Measurements from ENCODE around the gene CLDN1. TPM values are rescaled to one million over a fixed set of nuclear protein-coding genes. Genes with fewer than 3 reads are reported as not detected.
"Not testable (repeated sequence)": the region's sequence is repeated elsewhere in the genome, so short reads cannot be mapped to it uniquely, and the experiment has no call there.

CLDN1 gene
- total and polyA plus RNA-seq, 5 donors, result 1.2 to 2.0 (median 1.3) TPM

GRCh38 chr3:190291994-190292584, 30.2 kb downstream of the CLDN1 start:
- 75% methylated on average over 3 of the region's 3 CpGs for WGBS
- no peak for ATAC-seq
- intact Hi-C loops (cut with DNase I), result no loop called here
- no peak for DNase-seq
- Histone ChIP-seq H3K9me3 (ENCODE audit: control insufficient read depth, low read length) (peaks cover 2% of the 10 kb centered on the region), H3K4me3 (ENCODE audit: low read length) (no peak overlapping the region), H3K4me1 (ENCODE audit: control insufficient read depth, insufficient read depth, low read length) (no peaks in the 10 kb centered on the region), H3K27me3 (ENCODE audit: control insufficient read depth, insufficient read depth) (no peaks in the 10 kb centered on the region), H3K27ac (ENCODE audit: low read length) (no peak overlapping the region)

- Histone ChIP-seq H3K4me3 (ENCODE audit: low read length) (no peak overlapping the region), H3K27ac (ENCODE audit: low read length) (no peak overlapping the region), H3K9me3 (ENCODE audit: control insufficient read depth, low read length) (peaks cover 2% of the 10 kb centered on the region), H3K4me1 (ENCODE audit: control insufficient read depth, insufficient read depth, low read length) (no peaks in the 10 kb centered on the region), H3K27me3 (ENCODE audit: control insufficient read depth, insufficient read depth) (no peaks in the 10 kb centered on the region)
- 64% methylated on average over 2 of the region's 2 CpGs for WGBS
- DNase-seq (no peak), ATAC-seq (no peak)
- intact Hi-C loops (cut with DNase I), result no loop called here
Measured at GRCh38 chr3:190289989-190290388, 32.3 kb downstream of the CLDN1 start.

- no peak for ATAC-seq
Measured at GRCh38 chr3:190288836-190289235, 33.4 kb downstream of the CLDN1 start.

GRCh38 chr3:190286014-190286413, 36.2 kb downstream of the CLDN1 start:
- no peak for DNase-seq
- ATAC-seq, result no peak
- Histone ChIP-seq H3K4me3 (ENCODE audit: low read length) (no peak overlapping the region), H3K27me3 (ENCODE audit: control insufficient read depth, insufficient read depth) (no peaks in the 10 kb centered on the region), H3K4me1 (ENCODE audit: control insufficient read depth, insufficient read depth, low read length) (no peaks in the 10 kb centered on the region), H3K9me3 (ENCODE audit: control insufficient read depth, low read length) (no peaks in the 10 kb centered on the region), H3K27ac (ENCODE audit: low read length) (no peak overlapping the region)
- WGBS, result 77% methylated on average over 1 of the region's 1 CpG
- intact Hi-C loops (cut with DNase I), result no loop called here

More at GRCh38 chr3:190288836-190289235, 33.4 kb downstream of the CLDN1 start:
- H3K4me1 ChIP-seq (ENCODE audit: control insufficient read depth, insufficient read depth, low read length), result no peaks in the 10 kb centered on the region
- H3K9me3 ChIP-seq (ENCODE audit: control insufficient read depth, low read length), result peaks cover 2% of the 10 kb centered on the region
- H3K4me3 ChIP-seq (ENCODE audit: low read length), result no peak overlapping the region
- 87% methylated on average over 2 of the region's 2 CpGs for WGBS
- no peak overlapping the region for H3K27ac ChIP-seq (ENCODE audit: low read length)
- intact Hi-C loops (cut with DNase I), result no loop called here
- no peak for DNase-seq
- no peaks in the 10 kb centered on the region for H3K27me3 ChIP-seq (ENCODE audit: control insufficient read depth, insufficient read depth)

- H3K27ac ChIP-seq (ENCODE audit: low read length), result no peak overlapping the region
- 45% methylated on average over 4 of the region's 4 CpGs for WGBS
- no peaks in the 10 kb centered on the region for H3K9me3 ChIP-seq (ENCODE audit: control insufficient read depth, low read length)
- intact Hi-C loops (cut with DNase I), result no loop called here
- ATAC-seq (peak; percentile 70 to 78), DNase-seq (no peak)
- no peaks in the 10 kb centered on the region for H3K4me1 ChIP-seq (ENCODE audit: control insufficient read depth, insufficient read depth, low read length)
- no peaks in the 10 kb centered on the region for H3K27me3 ChIP-seq (ENCODE audit: control insufficient read depth, insufficient read depth)
- H3K4me3 ChIP-seq (ENCODE audit: low read length), result no peak overlapping the region
Measured at GRCh38 chr3:190281308-190282051, 40.8 kb downstream of the CLDN1 start.

- Histone ChIP-seq H3K9me3 (ENCODE audit: control insufficient read depth, low read length) (no peaks in the 10 kb centered on the region), H3K27ac (ENCODE audit: low read length) (no peak overlapping the region), H3K4me3 (ENCODE audit: low read length) (no peak overlapping the region), H3K27me3 (ENCODE audit: control insufficient read depth, insufficient read depth) (no peaks in the 10 kb centered on the region), H3K4me1 (ENCODE audit: control insufficient read depth, insufficient read depth, low read length) (no peaks in the 10 kb centered on the region)
- DNase-seq (no peak), ATAC-seq (peak in 1 of 2 donors; percentile 65)
- intact Hi-C loops (cut with DNase I), result no loop called here
Measured at GRCh38 chr3:190279690-190280089, 42.6 kb downstream of the CLDN1 start.

GRCh38 chr3:190272747-190273146, 49.5 kb downstream of the CLDN1 start:
- intact Hi-C loops (cut with DNase I), result no loop called here
- 54% methylated on average over 2 of the region's 2 CpGs for WGBS
- no peak overlapping the region for H3K27ac ChIP-seq (ENCODE audit: low read length)

GRCh38 chr3:190269101-190269500, 53.1 kb downstream of the CLDN1 start:
- intact Hi-C loops (cut with DNase I), result no loop called here

More at GRCh38 chr3:190272747-190273146, 49.5 kb downstream of the CLDN1 start:
- ATAC-seq (no peak), DNase-seq (no peak)
- no peaks in the 10 kb centered on the region for H3K9me3 ChIP-seq (ENCODE audit: control insufficient read depth, low read length)
- H3K27me3 ChIP-seq (ENCODE audit: control insufficient read depth, insufficient read depth), result no peaks in the 10 kb centered on the region
- H3K4me3 ChIP-seq (ENCODE audit: low read length), result no peak overlapping the region
- H3K4me1 ChIP-seq (ENCODE audit: control insufficient read depth, insufficient read depth, low read length), result no peaks in the 10 kb centered on the region

GRCh38 chr3:190267464-190267863, 54.8 kb downstream of the CLDN1 start:
- H3K9me3 ChIP-seq (ENCODE audit: control insufficient read depth, low read length); H3K4me3 ChIP-seq (ENCODE audit: low read length); H3K27me3 ChIP-seq (ENCODE audit: control insufficient read depth, insufficient read depth); H3K4me1 ChIP-seq (ENCODE audit: control insufficient read depth, insufficient read depth, low read length); ATAC-seq; intact Hi-C loops (cut with DNase I); DNase-seq; H3K27ac ChIP-seq (ENCODE audit: low read length): not testable (repeated sequence)
- 92% methylated on average over 7 of the region's 7 CpGs for WGBS

More at GRCh38 chr3:190269101-190269500, 53.1 kb downstream of the CLDN1 start:
- WGBS, result 23% methylated on average over 2 of the region's 2 CpGs
- no peak for DNase-seq
- H3K27me3 ChIP-seq (ENCODE audit: control insufficient read depth, insufficient read depth), result no peaks in the 10 kb centered on the region
- H3K4me1 ChIP-seq (ENCODE audit: control insufficient read depth, insufficient read depth, low read length), result peaks cover 4% of the 10 kb centered on the region
- H3K27ac ChIP-seq (ENCODE audit: low read length), result no peak overlapping the region
- H3K9me3 ChIP-seq (ENCODE audit: control insufficient read depth, low read length), result no peaks in the 10 kb centered on the region
- no peak overlapping the region for H3K4me3 ChIP-seq (ENCODE audit: low read length)
- no peak for ATAC-seq

GRCh38 chr3:190266913-190267290, 55.3 kb downstream of the CLDN1 start:
- DNase-seq (no peak), ATAC-seq (no peak)
- H3K9me3 ChIP-seq (ENCODE audit: control insufficient read depth, low read length), result no peaks in the 10 kb centered on the region
- H3K27me3 ChIP-seq (ENCODE audit: control insufficient read depth, insufficient read depth), result no peaks in the 10 kb centered on the region
- peaks cover 4% of the 10 kb centered on the region for H3K4me1 ChIP-seq (ENCODE audit: control insufficient read depth, insufficient read depth, low read length)
- WGBS, result 63% methylated on average over 1 of the region's 1 CpG
- H3K4me3 ChIP-seq (ENCODE audit: low read length), result no peak overlapping the region
- no peak overlapping the region for H3K27ac ChIP-seq (ENCODE audit: low read length)
- intact Hi-C loops (cut with DNase I), result no loop called here

GRCh38 chr3:190266265-190266912, 55.9 kb downstream of the CLDN1 start:
- H3K27ac ChIP-seq (ENCODE audit: low read length), result no peak overlapping the region
- ATAC-seq (no peak), DNase-seq (no peak)
- intact Hi-C loops (cut with DNase I), result no loop called here
- H3K4me3 ChIP-seq (ENCODE audit: low read length), result no peak overlapping the region
- peaks cover 7% of the 10 kb centered on the region for H3K4me1 ChIP-seq (ENCODE audit: control insufficient read depth, insufficient read depth, low read length)
- H3K9me3 ChIP-seq (ENCODE audit: control insufficient read depth, low read length), result no peaks in the 10 kb centered on the region
- H3K27me3 ChIP-seq (ENCODE audit: control insufficient read depth, insufficient read depth), result no peaks in the 10 kb centered on the region
